Liver (tissue), 9 donors: ENCODE measurements around the gene VPS29. TPM values are rescaled to one million over a fixed set of nuclear protein-coding genes. Genes with fewer than 3 reads are reported as not detected.

Experiments used
- DNase-seq: peaks from one replicate; pipeline ENCODE4 v3.0.0-alpha.2; 2017; ENCODE audit warnings: low spot score
- H3K27ac ChIP-seq, 2 donors: one replicate each; pipeline ENCODE4 v1.7.0; 2013; ENCODE audit warnings: inconsistent platforms in 2 of 2, low read length in 2 of 2, control low read depth in 1 of 2, low read depth in 1 of 2, mild to moderate bottlenecking in 1 of 2
- H3K27me3 ChIP-seq, 4 donors: one replicate each; pipeline versions ENCODE4 v1.6.1 to v1.7.0; 2013; ENCODE audit warnings: low read length in 3 of 4, inconsistent platforms in 1 of 4, mild to moderate bottlenecking in 1 of 4, moderate library complexity in 1 of 4; ENCODE audit not compliant: control insufficient read depth in 4 of 4, insufficient read depth in 4 of 4
- H3K36me3 ChIP-seq, 4 donors: one replicate each; pipeline versions ENCODE4 v1.6.1 to v1.7.0; 2013; ENCODE audit warnings: low read length in 3 of 4, mild to moderate bottlenecking in 3 of 4, low read depth in 1 of 4, moderate library complexity in 1 of 4; ENCODE audit not compliant: control insufficient read depth in 4 of 4, insufficient read depth in 3 of 4
- H3K4me1 ChIP-seq, 4 donors: one replicate each; pipeline versions ENCODE4 v1.6.1 to v1.7.0; 2013; ENCODE audit warnings: low read length in 3 of 4, mild to moderate bottlenecking in 3 of 4, moderate library complexity in 1 of 4; ENCODE audit not compliant: control insufficient read depth in 4 of 4, insufficient read depth in 4 of 4
- H3K4me3 ChIP-seq, 3 donors: one replicate each; pipeline versions ENCODE4 v1.6.1 to v1.7.0; 2013; ENCODE audit warnings: low read length in 3 of 3, control low read depth in 1 of 3, low read depth in 1 of 3, mild to moderate bottlenecking in 1 of 3
- H3K9ac ChIP-seq, 2 donors: one replicate each; pipeline ENCODE4 v1.7.0; 2013; ENCODE audit warnings: low read length in 2 of 2, mild to moderate bottlenecking in 2 of 2, moderate library complexity in 2 of 2, control low read depth in 1 of 2, low read depth in 1 of 2
- H3K9me3 ChIP-seq, 4 donors: one replicate each; pipeline versions ENCODE4 v1.6.1 to v1.7.0; 2013; ENCODE audit warnings: low read length in 3 of 4; ENCODE audit not compliant: control insufficient read depth in 4 of 4
- ATF3 ChIP-seq: IDR thresholded peaks from 2 replicates; pipeline ENCODE4 v1.6.1; 2016; ENCODE audit warnings: antibody characterized with exemption
- CTCF ChIP-seq: fragments of 150-350 bp; IDR thresholded peaks from 2 replicates; pipeline ENCODE4 v1.5.1; 2017; ENCODE audit warnings: improper control_type of control experiment, low read depth, low read length; ENCODE audit not compliant: missing input control
- EGR1 ChIP-seq, 2 donors: IDR thresholded peaks; 2 replicates each; pipeline ENCODE4 v1.6.1; 2016 to 2018; ENCODE audit warnings: antibody characterized with exemption in 2 of 2, low read depth in 2 of 2
- FOXA1 ChIP-seq: IDR thresholded peaks from 2 replicates; pipeline ENCODE4 v1.6.1; 2016; ENCODE audit warnings: antibody characterized with exemption
- FOXA2 ChIP-seq: IDR thresholded peaks from 2 replicates; pipeline ENCODE4 v1.6.1; 2016; ENCODE audit warnings: antibody characterized with exemption
- GABPA ChIP-seq, 2 donors: IDR thresholded peaks in 1 of 2; conservative IDR thresholded peaks in 1 of 2; 2 replicates each; pipeline ENCODE4 v1.6.1; 2016; ENCODE audit warnings: antibody characterized with exemption in 2 of 2, mild to moderate bottlenecking in 1 of 2, moderate library complexity in 1 of 2
- HNF4A ChIP-seq, 2 donors: conservative IDR thresholded peaks; 2 replicates each; pipeline ENCODE4 v1.6.1; 2016; ENCODE audit warnings: antibody characterized with exemption in 2 of 2, mild to moderate bottlenecking in 2 of 2
- HNF4G ChIP-seq: IDR thresholded peaks from 2 replicates; pipeline ENCODE4 v1.6.1; 2016; ENCODE audit warnings: antibody characterized with exemption
- JUND ChIP-seq, 2 donors: IDR thresholded peaks; 2 replicates each; pipeline ENCODE4 v1.6.1; 2016; ENCODE audit warnings: antibody characterized with exemption in 2 of 2
- MAX ChIP-seq: IDR thresholded peaks from 2 replicates; pipeline ENCODE4 v1.6.1; 2016; ENCODE audit warnings: antibody characterized with exemption
- NR2F2 ChIP-seq: IDR thresholded peaks from 2 replicates; pipeline ENCODE4 v1.6.1; 2016; ENCODE audit warnings: antibody characterized with exemption
- RAD21 ChIP-seq, 2 donors: IDR thresholded peaks; 2 replicates each; pipeline ENCODE4 v1.6.1; 2016; ENCODE audit warnings: antibody characterized with exemption in 2 of 2, mild to moderate bottlenecking in 2 of 2
- REST ChIP-seq: IDR thresholded peaks from 2 replicates; pipeline ENCODE4 v1.6.1; 2016; ENCODE audit warnings: antibody characterized with exemption, mild to moderate bottlenecking
- RXRA ChIP-seq, 2 donors: IDR thresholded peaks; 2 replicates each; pipeline ENCODE4 v1.6.1; 2017 to 2018; ENCODE audit warnings: antibody characterized with exemption in 2 of 2, mild to moderate bottlenecking in 1 of 2
- SP1 ChIP-seq: IDR thresholded peaks from 2 replicates; pipeline ENCODE4 v1.6.1; 2018; ENCODE audit warnings: antibody characterized with exemption, mild to moderate bottlenecking
- TAF1 ChIP-seq: conservative IDR thresholded peaks from 2 replicates; pipeline ENCODE4 v1.6.1; 2016; ENCODE audit warnings: antibody characterized with exemption, mild to moderate bottlenecking
- YY1 ChIP-seq: IDR thresholded peaks from 2 replicates; pipeline ENCODE4 v1.6.1; 2016; ENCODE audit warnings: antibody characterized with exemption, mild to moderate bottlenecking
- ZBTB33 ChIP-seq: IDR thresholded peaks from 2 replicates; pipeline ENCODE4 v1.6.1; 2016; ENCODE audit warnings: antibody characterized with exemption
- WGBS: extraction: QIAGEN DNeasy Blood & Tissue Kit; methylation state at CpG from one replicate; pipeline ENCODE4 v1.1.7; 2013; 5-methylcytosine and 5-hydroxymethylcytosine counted together
- polyA plus RNA-seq, 2 donors: library from polyadenylated mRNA; stranded (reverse) in 1 of 2; unstranded in 1 of 2; fragments of 200-250 nt in 1 of 2; fragments of >200 nt in 1 of 2; fragmentation: Nextera tagmentation in 1 of 2; extraction: Ambion mirVana in 1 of 2; gene quantifications; one replicate each; pipeline versions ENCODE4 v1.2.1 to v1.2.3, GENCODE V29; 2013 to 2015
- total RNA-seq, 2 donors: library from RNA; depleted of rRNA; stranded (reverse); fragments of >200 nt; gene quantifications; one replicate each; pipeline ENCODE4 v1.2.3, GENCODE V29; 2014
- donor health status: healthy.
- donor health status: healthy.
- donor health status: healthy.
- donor health status: healthy.
- donor health status: healthy.

Gene VPS29
- total and polyA plus RNA-seq, 4 donors = 48.0 to 170 (median 67.8) TPM

- TF ChIP-seq REST (no peak), FOXA2 (no peak), SP1 (no peak), FOXA1 (no peak)
Observed at GRCh38 chr12:110505332-110505731, 3.4 kb upstream of the VPS29 start (continued).

- DNase-seq = no peak
- TF ChIP-seq RAD21 (IDR thresholded peaks at IDR 0.05) = no peak
- TF ChIP-seq ZBTB33 = no peak
- TF ChIP-seq CTCF = no peak
- TF ChIP-seq MAX = no peak
- no peak for TF ChIP-seq RXRA (IDR thresholded peaks at IDR 0.05)
- no peak for TF ChIP-seq YY1
- TF ChIP-seq FOXA2 = no peak
- no peak for TF ChIP-seq HNF4A (conservative IDR thresholded peaks at IDR 0.05)
- no peak for TF ChIP-seq SP1
- no peak for TF ChIP-seq ATF3
- TF ChIP-seq TAF1 = no peak
- no peak for TF ChIP-seq HNF4G
- no peak for TF ChIP-seq EGR1 (IDR thresholded peaks at IDR 0.05; ENCODE audit: low read depth in 2 of 2)
- no peak for TF ChIP-seq GABPA (IDR thresholded peaks at IDR 0.05 in 1 of 2, conservative IDR thresholded peaks at IDR 0.05 in 1 of 2)
- no peak for TF ChIP-seq NR2F2
- TF ChIP-seq REST = no peak
- no peak for TF ChIP-seq FOXA1
- no peak for TF ChIP-seq JUND (IDR thresholded peaks at IDR 0.05)
- no peaks in the 10 kb centered on the region for H3K36me3 ChIP-seq
- no peaks in the 10 kb centered on the region for H3K9me3 ChIP-seq
- WGBS = 85% methylated on average over 1 of the region's 1 CpG
- H3K27ac ChIP-seq = no peak overlapping the region
- H3K4me3 ChIP-seq = no peak overlapping the region
- peaks cover 6 to 31% (median 22%) of the 10 kb centered on the region in 4 donors for H3K4me1 ChIP-seq
- H3K27me3 ChIP-seq = no peaks in the 10 kb centered on the region
- H3K9ac ChIP-seq = no peak overlapping the region
Observed at GRCh38 chr12:110503432-110503831, 1.5 kb upstream of the VPS29 start.
